CD8-positive, alpha-beta memory T cell (primary cell): ENCODE data around the gene MZT2B. TPM values are rescaled to one million over a fixed set of nuclear protein-coding genes. Genes with fewer than 3 reads are reported as not detected.
"Not testable (repeated sequence)": the region's sequence is repeated elsewhere in the genome, so short reads cannot be mapped to it uniquely, and the experiment has no call there.

Source experiments
- CTCF ChIA-PET: fragments of 350-600 bp; sonication (Branson Sonifier 250); formaldehyde crosslinking; loops from one replicate; lab custom pipeline; 2021; ENCODE audit warnings: antibody characterized with exemption; lab: Charles Lee
- POLR2A ChIA-PET: fragments of 350-600 bp; sonication (Branson Sonifier 250); formaldehyde crosslinking; loops from one replicate; lab custom pipeline; 2021; ENCODE audit warnings: antibody characterized with exemption; lab: Charles Lee
- DNase-seq, 5 donors: peaks; one replicate each; pipeline versions ENCODE4 v3.0.0 to v3.0.0-alpha.2; 2020 to 2022; ENCODE audit warnings: mixed read lengths in 1 of 5
- H3K27ac ChIP-seq: one replicate; pipeline ENCODE4 v1.7.0; 2013; ENCODE audit warnings: low read depth, mild to moderate bottlenecking, low read length, moderate library complexity
- H3K27me3 ChIP-seq: 2 replicates; pipeline ENCODE4 v1.7.0; 2013; ENCODE audit warnings: low read length, mild to moderate bottlenecking; ENCODE audit not compliant: insufficient read depth, poor library complexity, severe bottlenecking
- H3K36me3 ChIP-seq: 2 replicates; pipeline ENCODE4 v1.7.0; 2013; ENCODE audit warnings: mild to moderate bottlenecking, low read length, moderate library complexity; ENCODE audit not compliant: insufficient read depth
- H3K4me1 ChIP-seq: 2 replicates; pipeline ENCODE4 v1.7.0; 2013; ENCODE audit warnings: mild to moderate bottlenecking, low read length, moderate library complexity; ENCODE audit not compliant: insufficient read depth
- H3K4me3 ChIP-seq: 2 replicates; pipeline ENCODE4 v1.7.0; 2013; ENCODE audit warnings: mild to moderate bottlenecking, low read length
- H3K9me3 ChIP-seq: 2 replicates; pipeline ENCODE4 v1.7.0; 2013; ENCODE audit warnings: mild to moderate bottlenecking, low read length
- H3K27ac Mint-ChIP-seq, 8 donors: one replicate each; pipeline ENCODE4 v1.8.0; 2020 to 2021; ENCODE audit warnings: mixed read lengths in 8 of 8, mild to moderate bottlenecking in 6 of 8, inconsistent platforms in 3 of 8, moderate library complexity in 3 of 8
- H3K27me3 Mint-ChIP-seq, 2 donors: one replicate each; pipeline ENCODE4 v1.8.0; 2020 to 2021; ENCODE audit warnings: mixed read lengths in 2 of 2, mild to moderate bottlenecking in 1 of 2, moderate library complexity in 1 of 2
- H3K36me3 Mint-ChIP-seq, 3 donors: one replicate each; pipeline ENCODE4 v1.8.0; 2020 to 2021; ENCODE audit warnings: mixed read lengths in 3 of 3, inconsistent platforms in 1 of 3, mild to moderate bottlenecking in 1 of 3
- H3K4me1 Mint-ChIP-seq, 3 donors: one replicate each; pipeline ENCODE4 v1.8.0; 2020 to 2021; ENCODE audit warnings: mixed read lengths in 3 of 3, inconsistent platforms in 1 of 3, mild to moderate bottlenecking in 1 of 3
- H3K4me3 Mint-ChIP-seq, 7 donors: one replicate each; pipeline ENCODE4 v1.8.0; 2020 to 2021; ENCODE audit warnings: mixed read lengths in 7 of 7, mild to moderate bottlenecking in 6 of 7, moderate library complexity in 4 of 7, inconsistent platforms in 2 of 7
- H3K9me3 Mint-ChIP-seq, 5 donors: one replicate each; pipeline ENCODE4 v1.8.0; 2020 to 2022; ENCODE audit warnings: mixed read lengths in 5 of 5, mild to moderate bottlenecking in 3 of 5, moderate library complexity in 2 of 5, inconsistent platforms in 1 of 5
- polyA plus RNA-seq: library from polyadenylated mRNA; unstranded; fragments of 300-500 nt; fragmentation: Illumina TruSeq; gene quantifications from one replicate; pipeline ENCODE4 v1.2.3, GENCODE V29; 2021
- total RNA-seq, 2 experiments: library from RNA; stranded (reverse); gene quantifications; one replicate each; pipeline ENCODE4 v1.2.3, GENCODE V29; 2021

MZT2B gene
- total RNA-seq, result 100 to 1,000 TPM; 303 to 318 TPM
- polyA plus RNA-seq, result 179 TPM

- DNase-seq, result peak; percentile 86 to 94 (median 91)
- ChIA-PET POLR2A (interaction anchor here (0.6 to 3.3 kb wide), 6 partner anchors 155 to 1313 kb away, joined by 3 to 40 read pairs (median 4); partner anchors contain the start of gene IMP4), CTCF (interaction anchor here (0.9 to 2.6 kb wide), 7 partner anchors 151 to 1311 kb away, joined by 3 to 21 read pairs (median 6); partner anchors contain the start of genes IMP4 and PTPN18)
- Histone ChIP-seq H3K4me3 (peak within 1 kb of the TSS; percentile 94), H3K27ac (peak within 1 kb of the TSS; percentile 90), H3K4me1 (peaks cover 23% of the 10 kb centered on the region)
- not testable (repeated sequence) for H3K27me3 Mint-ChIP-seq, H3K27me3 ChIP-seq, H3K9me3 Mint-ChIP-seq, H3K9me3 ChIP-seq, H3K36me3 ChIP-seq
- H3K36me3 Mint-ChIP-seq, result peaks cover 0 to 19% (median 5%) of the 10 kb centered on the region in 3 donors
- peak within 1 kb of the TSS; percentile 93 to 98 (median 95) for H3K27ac Mint-ChIP-seq
- H3K4me1 Mint-ChIP-seq, result peaks cover 18 to 42% (median 25%) of the 10 kb centered on the region in 3 donors
- peak within 1 kb of the TSS; percentile 89 to 97 (median 91) for H3K4me3 Mint-ChIP-seq
Measured at GRCh38 chr2:130181880-130182682, at the start of gene MZT2B. MZT2B (plus strand) TSS chr2:130182262; CDS start chr2:130182283, 21 bp downstream.

- no peak overlapping the region for H3K27ac ChIP-seq
- H3K4me3 ChIP-seq, result no peak overlapping the region
- no peaks in the 10 kb centered on the region for H3K9me3 Mint-ChIP-seq
- H3K4me1 Mint-ChIP-seq, result no peaks in the 10 kb centered on the region
- no peak for DNase-seq
- no peak overlapping the region for H3K4me3 Mint-ChIP-seq
- ChIA-PET CTCF (no interaction called here), POLR2A (no interaction called here)
- H3K27me3 ChIP-seq, result no peaks in the 10 kb centered on the region
- no peaks in the 10 kb centered on the region for H3K4me1 ChIP-seq
- H3K9me3 ChIP-seq, result no peaks in the 10 kb centered on the region
- H3K27ac Mint-ChIP-seq, result no peak overlapping the region
- H3K27me3 Mint-ChIP-seq, result no peaks in the 10 kb centered on the region
- no peaks in the 10 kb centered on the region for H3K36me3 Mint-ChIP-seq
- no peaks in the 10 kb centered on the region for H3K36me3 ChIP-seq
Measured at GRCh38 chr2:130135692-130136541, 46.1 kb upstream of the MZT2B start.

- H3K9me3 Mint-ChIP-seq, H3K36me3 ChIP-seq, H3K27me3 ChIP-seq, H3K4me3 ChIP-seq, POLR2A ChIA-PET, H3K4me1 Mint-ChIP-seq, H3K27me3 Mint-ChIP-seq, CTCF ChIA-PET, H3K27ac Mint-ChIP-seq, H3K4me1 ChIP-seq, H3K27ac ChIP-seq, H3K9me3 ChIP-seq, H3K36me3 Mint-ChIP-seq, H3K4me3 Mint-ChIP-seq, DNase-seq: not testable (repeated sequence)
Measured at GRCh38 chr2:130136546-130136945, 45.5 kb upstream of the MZT2B start.

GRCh38 chr2:130137118-130137517, 44.9 kb upstream of the MZT2B start:
- H3K27me3 ChIP-seq, H3K27ac Mint-ChIP-seq, H3K36me3 Mint-ChIP-seq, DNase-seq, H3K4me1 ChIP-seq, H3K9me3 ChIP-seq, H3K36me3 ChIP-seq, H3K27me3 Mint-ChIP-seq, H3K4me3 Mint-ChIP-seq, CTCF ChIA-PET, H3K9me3 Mint-ChIP-seq, POLR2A ChIA-PET, H3K27ac ChIP-seq, H3K4me1 Mint-ChIP-seq, H3K4me3 ChIP-seq: not testable (repeated sequence)

GRCh38 chr2:130138326-130138725, 43.7 kb upstream of the MZT2B start:
- H3K4me1 Mint-ChIP-seq, H3K9me3 Mint-ChIP-seq: not testable (repeated sequence)

GRCh38 chr2:130138841-130139251, 43.2 kb upstream of the MZT2B start:
- H3K36me3 Mint-ChIP-seq, POLR2A ChIA-PET, H3K27ac Mint-ChIP-seq, H3K27ac ChIP-seq, CTCF ChIA-PET, H3K9me3 ChIP-seq, H3K4me3 ChIP-seq, H3K9me3 Mint-ChIP-seq, H3K27me3 Mint-ChIP-seq, H3K4me1 Mint-ChIP-seq, H3K27me3 ChIP-seq, H3K36me3 ChIP-seq, DNase-seq, H3K4me1 ChIP-seq, H3K4me3 Mint-ChIP-seq: not testable (repeated sequence)

More at GRCh38 chr2:130138326-130138725, 43.7 kb upstream of the MZT2B start:
- H3K36me3 Mint-ChIP-seq, H3K27me3 Mint-ChIP-seq, POLR2A ChIA-PET, H3K4me3 Mint-ChIP-seq, H3K36me3 ChIP-seq, CTCF ChIA-PET, DNase-seq, H3K27ac ChIP-seq, H3K27ac Mint-ChIP-seq, H3K4me1 ChIP-seq, H3K9me3 ChIP-seq, H3K4me3 ChIP-seq, H3K27me3 ChIP-seq: not testable (repeated sequence)

GRCh38 chr2:130139331-130140280, 42.5 kb upstream of the MZT2B start:
- H3K36me3 Mint-ChIP-seq, result not testable (repeated sequence)

More at GRCh38 chr2:130139331-130140280, 42.5 kb upstream of the MZT2B start:
- H3K27me3 Mint-ChIP-seq, H3K9me3 ChIP-seq, POLR2A ChIA-PET, H3K27ac ChIP-seq, H3K27ac Mint-ChIP-seq, H3K4me1 ChIP-seq, H3K4me1 Mint-ChIP-seq, CTCF ChIA-PET, H3K4me3 Mint-ChIP-seq, H3K36me3 ChIP-seq, DNase-seq, H3K4me3 ChIP-seq, H3K27me3 ChIP-seq, H3K9me3 Mint-ChIP-seq: not testable (repeated sequence)
